ENCODE data around the gene KAT2B.
"Not testable (repeated sequence)": the region's sequence is repeated elsewhere in the genome, so short reads cannot be mapped to it uniquely, and the experiment has no call there.

The KAT2B gene

GRCh38 chr3:20028905-20029331 is 11.3 kb upstream of the KAT2B start:
- no peak for DNase-seq (ENCODE audit: low read depth)
- TF ChIP-seq CTCF (conservative IDR thresholded peaks at IDR 0.05; ENCODE audit: control insufficient read depth, insufficient read depth, low read depth, low read length): no peak
- no peak overlapping the region for H3K4me3 ChIP-seq (ENCODE audit: control insufficient read depth, low read depth, low read length)

- not testable (repeated sequence) for DNase-seq (ENCODE audit: low read depth); H3K4me3 ChIP-seq (ENCODE audit: control insufficient read depth, low read depth, low read length)
These were observed 8.3 kb upstream of the KAT2B start for GRCh38 chr3:20031939-20032338.

- no peak overlapping the region for H3K4me3 ChIP-seq (ENCODE audit: control insufficient read depth, low read depth, low read length)
- DNase-seq (ENCODE audit: low read depth): no peak
- TF ChIP-seq CTCF (conservative IDR thresholded peaks at IDR 0.05; ENCODE audit: control insufficient read depth, insufficient read depth, low read depth, low read length): no peak
These were observed 5.2 kb upstream of the KAT2B start for GRCh38 chr3:20035019-20035418.

GRCh38 chr3:20037255-20037996 is 2.8 kb upstream of the KAT2B start:
- no peak overlapping the region for H3K4me3 ChIP-seq (ENCODE audit: control insufficient read depth, low read depth, low read length)
- TF ChIP-seq CTCF (conservative IDR thresholded peaks at IDR 0.05; ENCODE audit: control insufficient read depth, insufficient read depth, low read depth, low read length): peak; percentile 18
- no peak for DNase-seq (ENCODE audit: low read depth)

- peak overlapping the region; percentile 69 for H3K4me3 ChIP-seq (ENCODE audit: control insufficient read depth, low read depth, low read length)
These were observed 1.4 kb upstream of the KAT2B start for GRCh38 chr3:20038699-20039465.

GRCh38 chr3:20039466-20039764 is 831 bp upstream of the KAT2B start:
- no peak for DNase-seq (ENCODE audit: low read depth)
- TF ChIP-seq CTCF (conservative IDR thresholded peaks at IDR 0.05; ENCODE audit: control insufficient read depth, insufficient read depth, low read depth, low read length): no peak
- H3K4me3 ChIP-seq (ENCODE audit: control insufficient read depth, low read depth, low read length): peak overlapping the region; percentile 69

More at GRCh38 chr3:20038699-20039465, 1.4 kb upstream of the KAT2B start:
- no peak for DNase-seq (ENCODE audit: low read depth)
- TF ChIP-seq CTCF (conservative IDR thresholded peaks at IDR 0.05; ENCODE audit: control insufficient read depth, insufficient read depth, low read depth, low read length): no peak

- peak; percentile 65 for DNase-seq (ENCODE audit: low read depth)
- TF ChIP-seq CTCF (conservative IDR thresholded peaks at IDR 0.05; ENCODE audit: control insufficient read depth, insufficient read depth, low read depth, low read length): peak; percentile 3
- peak overlapping the region; percentile 78 for H3K4me3 ChIP-seq (ENCODE audit: control insufficient read depth, low read depth, low read length)
These were observed 426 bp downstream of the KAT2B start for GRCh38 chr3:20040548-20041196.

All from fibroblast of mammary gland (primary cell).